ENCODE results near the gene ATE1.

- no peak for TF ChIP-seq CTCF (IDR thresholded peaks at IDR 0.05)
- TF ChIP-seq EP300 (IDR thresholded peaks at IDR 0.05): no peak
- TF ChIP-seq POLR2A (IDR thresholded peaks at IDR 0.05): no peak
Measured at GRCh38 chr10:121959671-121960070, 31.8 kb upstream of the ATE1 start.
